ENCODE measurements around the gene TCEAL5.

GRCh38 chrX:103310555-103311398 lies 34.2 kb upstream of the TCEAL5 start, which contains the start of gene BEX2:
- TF ChIP-seq CTCF (IDR thresholded peaks at IDR 0.05; ENCODE audit: low read length) (no peak), EZH2 (optimal IDR thresholded peaks at IDR 0.05; ENCODE audit: low read depth, low read length) (no peak)
